Loucy (cell line): ENCODE measurements around the gene ANAPC5.

Source experiments
- H2AFZ ChIP-seq: fragments of 200-600 bp; sonication (generic); 2 replicates; pipeline ENCODE4 v1.6.0; 2016; ENCODE audit warnings: antibody characterized with exemption, mild to moderate bottlenecking, low read length, moderate library complexity
- H3F3A ChIP-seq: fragments of 200-600 bp; 2 replicates; pipeline ENCODE4 v1.6.0; 2016; ENCODE audit warnings: antibody characterized with exemption, low read depth, mild to moderate bottlenecking
- H3K27me3 ChIP-seq: fragments of 200-600 bp; sonication (generic); 2 replicates; pipeline ENCODE4 v1.6.1; 2014; ENCODE audit warnings: low read length, mild to moderate bottlenecking; ENCODE audit not compliant: insufficient read depth, poor library complexity, severe bottlenecking
- H3K36me3 ChIP-seq: fragments of 200-600 bp; sonication (generic); 2 replicates; pipeline ENCODE4 v1.6.1; 2016; ENCODE audit warnings: low read length; ENCODE audit not compliant: insufficient read depth
- H3K4me1 ChIP-seq: fragments of 200-600 bp; sonication (generic); 2 replicates; pipeline ENCODE4 v1.5.1; 2014; ENCODE audit warnings: low read length, mild to moderate bottlenecking; ENCODE audit not compliant: insufficient read depth, poor library complexity, severe bottlenecking
- H3K4me2 ChIP-seq: fragments of 200-600 bp; sonication (generic); 2 replicates; pipeline ENCODE4 v1.6.0; 2014; ENCODE audit warnings: antibody characterized with exemption, low read length, low read depth, mild to moderate bottlenecking; ENCODE audit not compliant: poor library complexity, severe bottlenecking
- H3K4me3 ChIP-seq: fragments of 200-600 bp; sonication (generic); 2 replicates; pipeline ENCODE4 v1.5.1; 2014; ENCODE audit warnings: low read length, mild to moderate bottlenecking, mixed read lengths; ENCODE audit not compliant: poor library complexity, severe bottlenecking
- H3K79me2 ChIP-seq: fragments of 200-600 bp; sonication (generic); 2 replicates; pipeline ENCODE4 v1.6.1; 2014; ENCODE audit warnings: low read length; ENCODE audit not compliant: insufficient read depth
- H3K9ac ChIP-seq: fragments of 200-600 bp; sonication (generic); 2 replicates; pipeline ENCODE4 v1.6.0; 2014; ENCODE audit warnings: mild to moderate bottlenecking, low read depth, low read length, moderate library complexity; ENCODE audit not compliant: poor library complexity, severe bottlenecking
- H3K9me2 ChIP-seq: fragments of 200-600 bp; sonication (generic); replicated peaks from 2 replicates; pipeline ENCODE4 v1.6.1; 2016; ENCODE audit warnings: low read depth, low read length, mixed read lengths
- H3K9me3 ChIP-seq: fragments of 200-600 bp; sonication (generic); 2 replicates; pipeline ENCODE4 v1.6.1; 2014; ENCODE audit warnings: mild to moderate bottlenecking, antibody characterized with exemption, low read length, low read depth; ENCODE audit not compliant: insufficient read depth
- H4K20me1 ChIP-seq: fragments of 200-600 bp; sonication (generic); 2 replicates; pipeline ENCODE4 v1.6.0; 2014; ENCODE audit warnings: antibody characterized with exemption, low read length, mild to moderate bottlenecking; ENCODE audit not compliant: insufficient read depth, poor library complexity, severe bottlenecking
- EZH2phosphoT487 ChIP-seq: fragments of 200-600 bp; IDR thresholded peaks from 2 replicates; pipeline ENCODE4 v1.6.1; 2018; ENCODE audit warnings: antibody characterized with exemption, mild to moderate bottlenecking, moderate library complexity, borderline replicate concordance
- TF ChIP-seq, protein P1 (sequence below): fragments of 200-600 bp; sonication (generic); conservative IDR thresholded peaks from 2 replicates; pipeline ENCODE4 v1.5.1; 2014; ENCODE audit warnings: mild to moderate bottlenecking, antibody characterized with exemption, low read length

Gene ANAPC5

GRCh38 chr12:121297435-121297991, 54.7 kb downstream of the ANAPC5 start:
- Histone ChIP-seq H3K27me3 (no peaks in the 10 kb centered on the region), H3K9me2 (no peaks in the 10 kb centered on the region), H2AFZ (peak overlapping the region; percentile 69), H3K4me1 (peaks cover 19% of the 10 kb centered on the region), H3K9ac (peak overlapping the region; percentile 80), H3K4me3 (peak overlapping the region; percentile 79), H4K20me1 (no peaks in the 10 kb centered on the region), H3K79me2 (peaks cover 30% of the 10 kb centered on the region), H3K9me3 (no peaks in the 10 kb centered on the region), H3F3A (peaks cover 4% of the 10 kb centered on the region; the same call in 1 of the 2 replicates), H3K4me2 (peak overlapping the region; percentile 77), H3K36me3 (no peaks in the 10 kb centered on the region)
- no peak for TF ChIP-seq EZH2phosphoT487

DNA sequence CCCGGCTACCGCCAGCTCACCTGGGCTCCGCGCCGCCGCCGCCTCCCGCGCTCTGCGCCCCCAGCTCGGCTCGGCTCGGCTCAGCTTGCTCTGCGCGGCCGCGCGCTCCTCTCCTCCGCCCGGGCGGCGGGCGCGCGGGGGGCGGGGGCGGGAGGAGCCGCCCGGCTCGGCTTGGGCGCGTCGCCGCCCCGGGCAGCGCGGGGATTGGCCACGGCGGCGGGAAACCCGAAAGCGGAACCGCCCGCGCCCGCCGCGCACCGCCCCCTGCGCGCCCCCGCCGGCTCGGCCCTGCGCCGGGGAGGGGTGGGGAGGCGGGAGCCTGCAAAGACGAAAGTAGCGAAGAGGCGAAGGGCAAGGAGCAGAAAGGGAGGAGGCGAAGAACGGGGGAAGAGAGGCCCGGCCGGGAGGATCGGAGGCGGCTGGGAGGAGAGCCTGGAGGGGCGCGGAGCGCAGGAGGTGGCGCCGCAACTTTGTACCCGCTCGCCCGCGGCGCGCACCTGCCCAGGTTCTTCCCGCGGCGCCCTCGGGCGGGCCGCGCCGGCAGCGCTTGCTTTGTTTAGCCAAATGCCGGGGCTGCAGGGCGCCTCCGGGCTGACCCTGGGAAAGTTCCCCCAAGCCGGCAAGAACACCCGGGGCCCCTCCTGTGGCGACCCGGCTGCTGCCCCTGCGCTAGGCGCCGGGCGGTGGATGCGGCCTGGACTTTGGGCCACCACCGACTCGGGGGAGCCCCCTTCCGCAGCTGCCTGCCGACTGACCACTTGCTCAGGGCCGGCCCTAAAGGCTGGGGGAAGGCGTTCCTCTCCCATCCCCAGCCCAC, 55.4 kb downstream of the ANAPC5 start, which contains the start of gene CAMKK2:
Gene CAMKK2 (minus strand): TSS at position 92 of the 817 bp plus-strand sequence. CDS start 22,183 bp downstream, outside the sequence.
- Histone ChIP-seq H3K4me1 (peaks cover 19% of the 10 kb centered on the region), H3F3A (peaks cover 4% of the 10 kb centered on the region; the same call in 1 of the 2 replicates), H3K9me2 (no peaks in the 10 kb centered on the region), H3K4me2 (peak within 1 kb of the TSS; percentile 78), H3K9ac (peak within 1 kb of the TSS; percentile 89), H3K9me3 (no peaks in the 10 kb centered on the region), H3K79me2 (peaks cover 30% of the 10 kb centered on the region), H2AFZ (peak within 1 kb of the TSS; percentile 75), H4K20me1 (no peaks in the 10 kb centered on the region), H3K4me3 (peak within 1 kb of the TSS; percentile 79), H3K27me3 (no peaks in the 10 kb centered on the region), H3K36me3 (no peaks in the 10 kb centered on the region)
- TF ChIP-seq, protein P1, sequence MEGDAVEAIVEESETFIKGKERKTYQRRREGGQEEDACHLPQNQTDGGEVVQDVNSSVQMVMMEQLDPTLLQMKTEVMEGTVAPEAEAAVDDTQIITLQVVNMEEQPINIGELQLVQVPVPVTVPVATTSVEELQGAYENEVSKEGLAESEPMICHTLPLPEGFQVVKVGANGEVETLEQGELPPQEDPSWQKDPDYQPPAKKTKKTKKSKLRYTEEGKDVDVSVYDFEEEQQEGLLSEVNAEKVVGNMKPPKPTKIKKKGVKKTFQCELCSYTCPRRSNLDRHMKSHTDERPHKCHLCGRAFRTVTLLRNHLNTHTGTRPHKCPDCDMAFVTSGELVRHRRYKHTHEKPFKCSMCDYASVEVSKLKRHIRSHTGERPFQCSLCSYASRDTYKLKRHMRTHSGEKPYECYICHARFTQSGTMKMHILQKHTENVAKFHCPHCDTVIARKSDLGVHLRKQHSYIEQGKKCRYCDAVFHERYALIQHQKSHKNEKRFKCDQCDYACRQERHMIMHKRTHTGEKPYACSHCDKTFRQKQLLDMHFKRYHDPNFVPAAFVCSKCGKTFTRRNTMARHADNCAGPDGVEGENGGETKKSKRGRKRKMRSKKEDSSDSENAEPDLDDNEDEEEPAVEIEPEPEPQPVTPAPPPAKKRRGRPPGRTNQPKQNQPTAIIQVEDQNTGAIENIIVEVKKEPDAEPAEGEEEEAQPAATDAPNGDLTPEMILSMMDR = peak; percentile 40; the same call in 1 of the 2 replicates
- no peak for TF ChIP-seq EZH2phosphoT487

- Histone ChIP-seq H3K4me1 (peaks cover 19% of the 10 kb centered on the region), H2AFZ (peak overlapping the region; percentile 75)
Observed at GRCh38 chr12:121295746-121296617, 56.2 kb downstream of the ANAPC5 start.

More at GRCh38 chr12:121295746-121296617, 56.2 kb downstream of the ANAPC5 start:
- Histone ChIP-seq H4K20me1 (no peaks in the 10 kb centered on the region), H3K79me2 (peaks cover 30% of the 10 kb centered on the region), H3K9me3 (no peaks in the 10 kb centered on the region), H3K36me3 (no peaks in the 10 kb centered on the region), H3K9me2 (no peaks in the 10 kb centered on the region), H3K9ac (peak overlapping the region; percentile 89), H3K4me2 (peak overlapping the region; percentile 78), H3F3A (peaks cover 4% of the 10 kb centered on the region; the same call in 1 of the 2 replicates), H3K4me3 (peak overlapping the region; percentile 76), H3K27me3 (no peaks in the 10 kb centered on the region)
- TF ChIP-seq EZH2phosphoT487 = no peak
- TF ChIP-seq, protein P1 = 0 out of 2 replicates have a peak, but pooled peaks have one; percentile 0
